8988T (cell line): ENCODE data around the gene STAT6.
"Not testable (repeated sequence)": the region's sequence is repeated elsewhere in the genome, so short reads cannot be mapped to it uniquely, and the experiment has no call there.

Experiments used
- DNase-seq: peaks from one replicate; pipeline ENCODE4 v3.0.0; 2011

Gene STAT6

DNA sequence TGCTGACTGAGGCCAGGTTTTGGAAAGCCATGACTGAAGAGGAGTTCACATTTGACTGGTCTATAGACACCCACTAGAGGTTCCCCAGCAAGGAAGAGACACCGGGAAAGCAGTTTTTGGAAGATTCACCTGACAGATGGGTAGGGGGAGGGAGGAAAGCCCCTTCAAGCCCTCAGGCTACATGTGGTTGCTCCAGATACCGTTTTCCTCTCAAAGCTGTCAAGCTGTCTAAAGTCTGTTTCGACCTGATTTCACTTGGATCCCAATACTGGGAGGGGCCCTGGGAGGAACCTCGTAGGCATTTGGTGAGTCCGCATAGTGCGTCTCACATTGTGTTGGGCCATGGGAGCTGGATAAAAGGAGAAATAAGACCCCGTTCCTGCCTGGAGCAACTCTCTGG is 15.4 kb upstream of the STAT6 start:
- DNase-seq = no peak

DNA sequence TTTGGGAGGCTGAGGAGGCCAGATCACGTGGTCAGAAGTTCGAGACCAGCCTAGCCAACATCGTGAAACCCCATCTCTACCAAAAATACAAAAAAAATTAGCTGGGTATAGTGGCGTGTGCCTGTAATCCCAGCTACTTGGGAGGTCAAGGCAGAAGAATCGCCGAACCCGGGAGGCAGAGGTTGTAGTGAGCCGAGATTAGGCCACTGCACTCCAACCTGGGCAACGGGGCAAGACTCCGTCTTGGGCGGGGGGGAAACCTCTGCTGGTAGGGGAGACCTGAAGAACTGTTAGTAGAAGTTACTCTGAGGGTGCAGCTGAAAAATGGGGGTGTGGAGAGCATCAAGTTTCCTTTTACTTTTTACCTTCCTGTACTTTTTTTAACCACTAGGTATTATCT is 14.9 kb upstream of the STAT6 start:
- DNase-seq = no peak

DNA sequence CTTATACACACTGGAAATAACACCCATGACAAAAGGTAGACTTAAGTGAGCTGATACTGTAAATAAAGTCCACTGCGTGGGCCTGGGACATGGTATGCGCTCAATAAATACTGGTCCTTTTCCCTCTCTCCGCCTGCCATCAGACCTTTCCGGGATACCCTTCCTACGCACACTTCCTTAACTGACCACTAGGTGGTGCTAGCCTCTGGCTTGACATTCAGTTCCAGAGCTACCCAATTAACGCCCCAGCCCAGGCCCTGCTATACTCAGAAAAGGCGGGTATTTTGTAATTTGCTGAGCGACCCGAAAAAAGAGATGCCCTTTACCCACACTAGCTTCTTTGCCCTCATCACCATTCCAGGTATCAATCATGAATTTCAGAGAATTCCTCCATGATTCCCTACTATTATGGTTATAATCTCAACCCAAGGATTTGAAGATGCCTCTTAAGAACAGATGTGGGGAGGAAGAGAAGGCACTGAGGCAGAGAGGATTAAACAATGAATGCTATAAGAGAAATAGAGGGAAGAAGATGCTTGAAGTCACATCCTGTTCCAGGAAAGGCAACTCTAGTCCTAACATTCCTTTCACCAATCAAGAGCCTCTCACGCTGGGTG is 13.2 kb upstream of the STAT6 start:
- no peak for DNase-seq

DNA sequence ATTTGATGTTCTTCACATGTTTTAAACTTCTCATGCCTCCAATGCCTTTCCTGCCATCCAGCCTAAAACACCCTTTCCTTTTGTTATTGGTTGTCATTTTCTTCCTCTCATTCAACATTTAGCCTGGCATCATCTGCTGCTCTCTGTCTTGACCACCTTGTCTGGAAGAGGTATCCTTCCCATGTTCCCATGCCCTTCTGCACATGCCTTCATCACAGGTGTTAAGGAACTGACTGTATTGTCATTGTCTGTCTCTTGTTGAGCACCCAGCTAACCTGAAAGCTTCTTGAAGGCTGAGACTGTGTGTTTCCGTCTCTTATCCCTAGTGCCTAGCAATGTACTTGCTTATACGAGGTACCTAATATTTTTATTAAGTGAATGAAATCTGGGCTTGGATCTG is 12.7 kb upstream of the STAT6 start:
- DNase-seq = no peak

DNA sequence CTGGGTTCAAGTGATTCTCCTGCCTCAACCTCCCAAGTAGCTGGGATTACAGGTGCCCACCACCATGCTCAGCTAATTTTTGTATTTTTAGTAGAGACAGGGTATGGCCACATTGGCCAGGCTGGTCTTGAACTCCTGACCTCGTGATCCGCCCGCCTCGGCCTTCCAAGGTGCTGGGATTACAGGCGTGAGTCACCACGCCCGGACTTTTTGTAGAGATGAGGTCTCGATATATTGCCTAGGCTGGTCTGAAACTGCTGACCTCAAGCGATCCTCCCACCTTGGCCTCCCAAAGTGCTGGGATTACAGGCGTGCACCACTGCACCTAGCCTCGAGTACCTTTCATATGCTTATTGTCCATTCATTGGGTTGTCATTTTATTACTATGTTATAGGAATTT is 9.6 kb upstream of the STAT6 start:
- DNase-seq = not testable (repeated sequence)

DNA sequence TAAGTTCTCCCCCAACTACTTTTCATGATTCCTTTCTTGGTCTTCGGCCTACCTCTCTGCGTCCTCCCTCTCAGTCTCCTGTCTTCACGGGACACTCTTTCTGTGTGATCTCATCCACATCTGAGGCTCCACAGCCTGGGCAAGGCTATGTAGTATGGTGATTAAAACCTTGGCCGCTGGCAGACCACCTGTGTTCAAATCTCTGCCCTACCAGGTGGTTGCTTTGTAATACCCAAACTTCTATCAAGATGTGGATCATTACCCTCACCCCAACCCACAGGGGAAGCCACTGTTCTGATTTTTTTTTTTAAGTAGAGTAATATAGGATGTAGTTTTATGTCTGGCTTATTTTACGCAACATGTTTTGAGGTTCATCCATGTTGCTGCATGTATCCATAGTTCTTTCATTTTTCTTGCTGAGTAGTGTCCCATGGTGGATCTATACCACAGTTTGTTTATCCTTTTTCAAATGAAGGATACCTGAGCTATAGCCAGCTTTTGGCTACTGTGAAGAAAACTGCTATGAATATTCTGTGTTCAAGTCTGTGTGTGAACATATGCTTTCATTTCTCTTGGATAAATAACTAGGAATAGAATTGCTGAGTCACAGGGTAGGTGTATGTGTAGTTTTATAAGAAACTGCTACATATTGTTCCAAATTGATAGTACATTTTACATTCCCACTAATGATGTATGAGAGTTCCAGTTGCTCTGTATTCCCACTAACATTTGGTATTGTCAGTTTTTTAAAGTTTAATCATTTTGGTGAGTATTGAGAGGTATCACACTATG is 8.3 kb upstream of the STAT6 start:
- DNase-seq = no peak

DNA sequence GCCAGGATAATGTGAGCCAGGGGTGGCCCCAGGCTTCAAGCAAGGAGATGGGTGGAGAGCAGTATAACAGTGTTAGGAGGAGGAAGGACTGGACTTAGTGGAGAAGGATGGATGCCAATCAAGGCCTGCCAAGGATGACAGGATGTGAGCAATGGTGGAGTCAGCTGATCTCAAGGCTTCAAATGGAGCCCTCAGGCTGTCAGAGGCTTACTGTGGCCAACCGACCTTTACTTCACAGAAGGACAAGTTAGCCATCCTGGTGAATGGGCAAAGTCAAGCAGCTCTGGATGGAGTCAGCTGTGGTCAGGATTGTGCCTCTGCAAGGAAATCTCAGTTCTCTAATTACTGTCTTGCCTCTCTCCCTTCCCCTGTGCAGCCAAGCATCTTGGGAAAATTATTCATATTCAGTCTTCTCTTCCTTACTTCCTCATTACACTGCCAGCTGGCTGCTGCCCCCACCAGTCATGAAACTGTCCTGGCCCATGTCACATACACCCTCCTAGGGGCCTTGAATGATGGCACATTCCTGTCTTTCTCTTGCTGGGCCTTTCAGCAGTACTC is 7.6 kb upstream of the STAT6 start:
- no peak for DNase-seq

DNA sequence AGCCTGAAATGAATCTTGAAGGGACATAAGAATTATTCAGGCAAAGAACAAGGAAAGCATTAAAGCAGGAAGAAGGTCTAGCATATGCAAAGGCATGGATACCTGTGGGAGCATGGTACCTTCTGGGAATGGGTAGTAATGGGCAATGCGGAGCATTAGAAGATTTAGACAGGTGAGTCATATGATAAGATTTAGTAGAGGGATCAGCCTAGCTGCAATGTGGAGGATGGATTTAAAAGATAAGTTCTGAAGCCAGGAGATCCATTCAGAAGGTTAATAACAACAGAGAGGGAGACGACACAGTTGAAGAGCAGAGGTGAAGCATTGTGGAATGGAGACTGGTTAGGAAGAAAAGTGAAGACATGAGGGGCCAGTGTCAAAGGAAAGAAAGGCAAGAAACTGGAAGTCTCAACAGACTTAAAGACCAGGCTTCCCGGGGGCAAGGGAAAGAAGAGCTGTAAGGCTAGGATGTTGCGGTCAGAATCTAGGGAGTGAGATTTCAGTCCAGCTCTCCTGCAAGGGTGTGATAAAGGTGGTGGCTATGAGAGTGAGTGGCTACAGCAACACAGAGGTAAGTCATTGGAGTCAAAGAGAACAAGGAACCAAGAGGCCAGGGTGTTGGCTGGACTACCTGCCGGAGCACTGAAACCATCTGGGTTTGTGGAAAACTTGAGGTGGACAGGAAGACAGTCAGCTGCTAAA is 5.6 kb upstream of the STAT6 start:
- no peak for DNase-seq

DNA sequence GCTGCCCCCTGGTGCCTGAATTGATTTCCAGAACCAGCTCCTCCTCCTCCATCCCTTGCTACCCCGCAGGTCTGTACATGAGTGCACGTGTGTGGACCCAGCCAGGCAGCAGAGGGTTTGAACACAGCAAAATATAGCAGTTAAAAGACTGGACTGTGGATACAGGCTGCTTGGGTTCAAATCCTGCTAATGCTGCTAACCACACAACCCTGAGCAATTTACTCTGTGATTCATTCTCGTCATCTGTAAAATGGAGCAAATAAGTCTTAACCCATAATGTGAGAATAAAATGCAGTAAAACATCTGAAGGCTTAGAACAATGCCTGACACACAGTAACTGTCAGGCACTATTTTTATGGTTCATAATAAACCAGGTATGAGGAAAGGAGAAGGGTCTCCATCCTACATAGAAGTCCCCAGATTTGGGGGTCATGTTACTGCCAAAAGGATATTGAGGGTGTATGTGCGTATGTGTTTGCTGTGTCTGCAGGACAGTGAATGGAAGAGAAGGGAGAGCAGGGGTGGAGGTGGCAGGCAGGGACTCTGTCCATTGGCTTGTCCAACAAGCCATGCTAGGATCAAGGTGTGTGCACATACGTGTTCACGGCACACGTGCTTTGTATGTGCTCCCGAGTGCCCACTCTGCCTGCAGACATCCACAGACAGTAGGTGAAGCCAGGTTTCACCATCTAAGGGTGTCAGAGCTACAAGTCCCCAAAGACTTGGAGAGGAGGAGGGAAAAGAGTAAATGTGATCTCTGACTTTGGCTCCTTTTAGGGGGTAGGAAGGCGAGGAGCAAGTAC is 1.5 kb upstream of the STAT6 start:
- no peak for DNase-seq

DNA sequence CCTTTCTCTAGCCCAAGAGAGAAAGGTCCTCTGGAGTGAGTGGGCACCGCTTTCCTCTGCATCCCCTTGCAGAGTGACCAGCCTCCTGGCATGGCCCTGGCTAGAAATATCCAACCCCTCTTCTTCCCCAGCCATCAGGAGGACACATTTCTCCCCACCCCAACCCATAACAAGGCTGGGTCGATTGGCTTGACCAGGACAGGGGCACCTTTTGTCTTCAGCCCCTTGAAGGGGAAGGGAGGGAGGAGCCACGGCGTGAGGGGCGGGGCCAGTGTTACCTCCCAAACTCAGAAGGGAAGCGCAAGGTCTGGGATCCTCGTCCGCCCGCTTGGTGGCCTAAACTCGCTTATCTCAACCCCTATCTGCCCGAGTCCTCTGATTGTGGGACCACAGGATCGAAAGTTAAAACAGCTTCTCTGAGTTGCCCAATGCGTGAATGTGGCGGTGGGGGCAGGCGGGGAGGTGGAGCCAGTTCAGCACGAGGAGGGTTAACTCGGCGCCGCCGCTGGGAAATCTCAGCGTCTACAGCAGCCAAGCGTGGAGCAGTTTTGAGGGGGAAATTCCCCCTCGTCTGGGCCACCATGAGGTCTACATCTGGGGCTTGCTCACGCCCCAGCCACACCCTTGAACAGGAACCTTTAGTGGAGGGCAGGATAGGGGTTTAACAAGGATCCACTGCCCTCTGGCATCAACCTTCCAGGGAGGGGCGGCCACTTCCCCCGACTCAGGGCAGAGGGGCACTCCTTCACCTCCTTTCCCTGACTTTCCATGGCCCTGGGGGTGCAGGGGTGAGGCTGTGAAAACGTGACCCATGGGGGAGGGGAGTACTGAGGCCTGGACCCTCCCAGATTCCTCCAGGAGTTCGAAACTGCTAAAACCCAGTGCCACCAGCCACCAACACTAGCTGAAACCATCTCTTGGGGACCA is 795 bp downstream of the STAT6 start:
- no peak for DNase-seq

DNA sequence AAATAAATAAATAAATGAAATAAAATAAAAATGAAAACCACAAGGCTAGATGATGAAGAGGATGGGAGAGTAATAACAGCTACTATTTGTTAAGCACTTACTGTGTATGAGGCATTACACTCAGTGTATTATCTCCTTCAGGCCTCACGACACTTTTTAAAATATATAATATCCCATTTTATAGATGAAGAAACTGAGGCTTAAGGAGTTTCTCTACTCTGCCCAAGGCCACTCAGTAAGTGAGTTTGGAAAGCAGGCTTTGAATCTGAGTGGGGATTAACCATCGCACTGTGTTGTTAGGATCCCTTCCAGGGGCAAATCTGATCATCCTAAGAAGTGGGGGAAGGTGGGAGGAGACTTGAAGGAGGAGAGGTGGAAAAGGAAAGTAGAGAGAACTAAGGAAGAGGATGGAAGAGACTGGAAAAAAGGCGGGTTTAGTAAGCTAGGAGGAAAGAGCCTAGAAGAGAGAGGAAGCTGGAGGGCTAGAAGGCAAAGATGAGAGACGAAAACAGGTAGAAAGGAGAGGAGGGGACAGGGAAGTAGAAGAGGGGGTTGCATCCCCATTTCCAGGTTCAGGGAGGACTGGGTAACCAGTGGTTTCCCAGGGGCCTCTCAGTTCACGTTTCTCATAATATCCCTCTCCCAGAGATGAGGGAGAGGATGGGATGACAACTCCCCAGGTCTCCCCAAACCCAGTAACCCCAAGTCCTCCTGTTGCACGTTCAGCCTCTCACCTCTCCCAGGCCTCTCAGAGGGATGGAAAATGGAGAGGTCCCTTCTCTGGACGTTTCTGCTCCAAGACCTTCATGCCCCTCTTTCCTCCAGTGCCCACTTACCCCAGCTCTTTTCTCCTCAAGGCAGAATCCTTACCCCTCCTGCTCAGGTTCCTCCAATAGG is 1.7 kb downstream of the STAT6 start:
- no peak for DNase-seq

DNA sequence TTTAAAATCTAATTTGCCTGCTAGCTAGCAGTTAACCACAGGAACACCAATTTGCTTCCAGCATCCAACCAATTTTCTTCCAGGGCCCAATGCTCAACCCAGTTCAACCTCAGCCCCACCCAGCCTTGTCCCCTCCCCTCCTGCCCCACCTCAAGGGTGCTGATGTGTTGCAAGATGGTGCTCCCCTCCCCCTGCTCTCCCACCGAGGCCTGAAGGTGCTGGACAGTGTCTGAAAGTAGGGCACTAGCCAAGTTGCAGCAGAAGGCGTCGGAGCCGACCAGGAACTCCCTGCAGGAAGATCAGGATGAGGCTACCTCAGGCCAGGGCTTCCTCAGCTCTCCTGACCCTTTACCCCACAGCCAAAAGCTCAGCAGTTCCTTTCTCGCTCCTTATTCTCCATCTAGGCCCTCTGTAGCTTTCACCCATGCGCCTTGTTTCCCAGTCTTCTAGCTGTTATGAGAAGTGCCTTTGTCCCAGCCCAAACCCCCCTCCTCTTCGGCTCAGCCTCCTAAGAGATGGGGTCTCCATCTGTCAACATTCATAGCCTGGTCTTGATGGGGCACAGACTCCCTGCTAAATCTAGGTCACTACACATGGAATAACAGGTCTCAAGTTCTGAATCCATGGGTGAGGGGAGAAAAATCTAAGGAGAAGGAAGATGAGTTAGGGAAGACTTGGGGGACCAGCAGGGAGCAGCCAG is 3.6 kb downstream of the STAT6 start:
- no peak for DNase-seq

DNA sequence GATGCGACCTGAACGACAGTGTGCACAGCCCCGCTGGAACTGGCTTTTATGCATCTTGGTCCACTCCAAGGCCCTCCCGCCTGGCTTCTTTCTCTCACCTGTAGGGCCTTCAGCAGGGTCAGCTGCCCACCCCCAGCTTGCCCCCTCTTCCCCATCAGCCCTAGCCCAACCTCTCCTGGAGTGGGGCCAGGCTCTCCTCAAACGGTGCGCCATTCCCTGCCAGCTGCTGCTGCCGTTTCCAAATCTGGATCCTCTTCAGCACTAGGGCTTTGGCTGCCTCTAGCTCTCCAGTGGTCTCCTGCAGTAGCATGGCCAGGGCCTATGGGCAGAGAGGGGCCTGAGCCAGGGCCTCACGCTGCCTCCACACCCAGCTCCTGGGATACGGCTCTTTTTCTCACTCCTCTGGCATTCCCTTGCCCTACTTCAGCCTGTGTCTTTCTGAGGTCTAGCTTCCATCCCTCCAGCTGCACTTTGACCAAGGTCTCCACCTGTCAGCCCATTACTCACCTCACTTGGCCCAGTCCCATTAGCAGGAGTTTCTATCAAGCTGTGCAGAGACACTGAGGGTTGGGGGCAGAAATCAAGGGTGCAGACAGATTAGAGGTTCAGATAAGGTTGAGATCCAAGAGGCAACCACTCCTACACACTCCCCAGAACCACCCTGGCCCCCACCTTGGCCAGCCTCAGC is 5.0 kb downstream of the STAT6 start:
- no peak for DNase-seq

DNA sequence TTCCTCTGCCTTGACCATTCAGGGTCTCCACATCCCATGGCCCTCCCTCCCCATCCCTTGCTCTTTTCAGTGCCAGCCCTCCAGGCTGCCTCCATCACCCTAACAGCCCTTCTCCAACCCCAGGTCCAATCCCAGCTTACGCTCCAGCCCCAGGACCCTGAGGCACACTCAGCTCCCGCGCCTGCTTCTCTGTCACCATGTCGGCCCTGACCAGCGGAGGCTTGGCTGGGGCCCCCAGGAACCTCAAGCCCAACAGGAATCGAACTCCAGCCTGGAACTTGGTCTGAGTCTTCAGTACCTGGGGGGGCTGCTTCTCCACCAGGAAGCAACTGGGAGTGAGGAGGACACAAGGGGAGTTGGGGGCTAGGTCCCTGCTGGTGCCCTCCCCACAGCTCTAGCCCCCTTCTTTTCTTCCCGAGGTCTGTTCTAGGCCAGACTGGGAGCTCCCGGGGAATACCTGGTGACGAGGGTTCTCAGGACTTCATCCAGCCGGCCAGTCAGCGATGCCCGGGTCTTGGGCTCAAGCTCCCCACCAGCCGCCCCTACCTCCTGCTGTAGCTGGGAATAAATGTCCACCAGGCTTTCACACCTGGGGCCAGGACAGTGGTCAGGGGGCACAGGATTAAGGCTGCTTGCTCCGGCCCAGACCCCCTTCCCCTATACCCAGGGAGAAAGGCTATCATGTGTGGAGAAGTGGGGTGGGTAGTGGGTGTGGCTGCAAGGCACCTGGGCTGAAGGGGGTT is 6.0 kb downstream of the STAT6 start:
- DNase-seq = no peak

DNA sequence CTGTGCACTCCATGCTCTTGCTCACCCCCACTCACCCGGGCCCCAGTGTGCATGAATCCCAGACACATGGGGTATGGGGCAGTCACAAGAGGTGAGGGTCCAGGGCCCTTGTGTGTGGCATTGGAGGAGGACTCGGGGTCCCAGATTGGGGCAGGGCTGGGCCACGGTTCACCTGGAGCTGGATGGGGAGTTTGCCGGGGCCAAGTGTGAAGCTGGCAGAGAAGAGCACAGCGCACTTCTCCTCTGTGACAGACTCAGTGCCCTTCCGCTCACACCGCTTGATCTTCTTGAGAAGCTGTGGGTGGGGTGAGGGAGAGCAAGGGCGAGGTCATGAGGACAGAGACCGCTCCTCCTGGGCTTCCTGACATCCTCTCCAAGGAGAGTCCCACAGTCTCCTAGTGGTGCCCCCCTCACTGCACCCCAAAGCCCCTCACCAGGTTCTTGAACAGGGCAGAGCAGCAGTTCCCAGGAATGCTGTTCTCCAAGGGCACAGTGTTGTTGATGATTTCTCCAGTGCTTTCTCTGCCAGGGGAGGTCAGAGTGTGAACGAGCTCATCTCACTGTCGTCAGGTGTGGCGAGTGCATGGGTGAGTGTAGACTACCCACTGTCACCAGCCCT is 6.8 kb downstream of the STAT6 start:
- DNase-seq = no peak

DNA sequence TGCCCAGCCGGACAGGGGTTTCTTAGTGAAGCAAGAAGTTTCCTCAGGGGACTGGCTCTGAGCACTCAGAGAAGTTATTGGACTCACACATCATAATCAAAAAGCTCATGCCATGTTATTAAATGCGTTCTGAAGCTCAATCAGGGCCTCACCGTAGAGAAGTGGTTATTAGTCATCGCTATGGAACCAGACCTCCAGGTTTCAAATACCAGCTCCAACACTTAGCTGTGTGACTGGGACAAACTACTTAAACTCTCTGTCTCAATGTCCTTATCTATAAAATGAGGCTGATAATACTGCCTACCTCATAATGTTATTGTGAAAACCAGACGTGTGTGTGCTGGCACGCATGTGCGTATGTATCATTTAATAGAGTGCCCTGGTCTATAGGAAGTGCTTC is 7.3 kb downstream of the STAT6 start:
- no peak for DNase-seq

DNA sequence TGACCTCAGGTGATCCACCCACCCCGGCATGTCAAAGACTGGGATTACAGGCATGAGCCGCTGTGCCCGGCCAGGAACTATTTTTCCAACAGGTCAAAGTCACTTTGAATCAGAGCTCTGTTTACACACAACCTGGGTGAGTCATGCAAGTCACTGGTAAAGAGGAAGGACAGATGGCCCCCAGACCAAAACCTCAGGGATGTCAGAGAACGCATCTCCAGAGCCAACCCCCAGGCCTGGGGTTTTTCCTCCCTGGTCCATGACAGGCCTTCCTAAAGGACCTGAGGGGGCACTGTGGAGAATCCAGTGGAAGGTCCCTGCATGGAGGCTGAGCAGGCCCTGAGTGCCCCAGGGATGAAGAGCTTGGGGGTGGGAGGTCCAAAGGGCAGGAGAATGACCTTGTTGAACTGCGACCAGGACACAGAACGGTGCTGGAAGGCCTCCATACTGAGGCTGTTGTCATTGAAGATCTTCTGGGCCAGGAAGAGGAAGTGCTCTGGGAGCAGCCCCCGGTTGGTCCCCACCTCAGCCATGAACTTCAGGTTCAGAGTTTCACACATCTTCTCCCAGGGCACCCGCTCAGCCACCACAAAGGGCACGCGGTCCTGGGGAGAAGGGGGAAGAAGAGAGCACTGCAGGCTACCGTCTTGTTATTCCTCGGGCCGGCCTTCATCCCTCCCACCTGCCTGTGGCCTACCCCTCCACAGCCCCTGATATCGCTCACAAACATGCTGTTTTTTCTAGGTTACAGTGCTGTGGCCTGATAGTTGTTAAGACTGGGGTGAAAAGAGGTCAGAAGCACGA is 9.1 kb downstream of the STAT6 start:
- no peak for DNase-seq
